Fibroblast of pulmonary artery (primary cell): Measurements from ENCODE around the gene TSEN15.
A peak's percentile ranks its signal among the peaks of the same experiment; 100 is the strongest.

Source experiments
- DNase-seq: peaks from one replicate; pipeline ENCODE4 v3.0.0-alpha.2; 2010; ENCODE audit warnings: low read depth
- H3K4me3 ChIP-seq: replicated peaks from 2 replicates; pipeline ENCODE4 v1.5.1; 2011; ENCODE audit warnings: low read depth, mild to moderate bottlenecking, control low read depth, low read length, moderate library complexity
- CTCF ChIP-seq: IDR thresholded peaks from 2 replicates; pipeline ENCODE4 v1.5.1; 2011; ENCODE audit warnings: mild to moderate bottlenecking, control low read depth, low read length, inconsistent platforms; ENCODE audit errors: missing control alignments

Gene TSEN15

GRCh38 chr1:184062640-184063286 is 11.2 kb downstream of the TSEN15 start:
- no peak for TF ChIP-seq CTCF
- H3K4me3 ChIP-seq = no peak overlapping the region
- no peak for DNase-seq

DNA sequence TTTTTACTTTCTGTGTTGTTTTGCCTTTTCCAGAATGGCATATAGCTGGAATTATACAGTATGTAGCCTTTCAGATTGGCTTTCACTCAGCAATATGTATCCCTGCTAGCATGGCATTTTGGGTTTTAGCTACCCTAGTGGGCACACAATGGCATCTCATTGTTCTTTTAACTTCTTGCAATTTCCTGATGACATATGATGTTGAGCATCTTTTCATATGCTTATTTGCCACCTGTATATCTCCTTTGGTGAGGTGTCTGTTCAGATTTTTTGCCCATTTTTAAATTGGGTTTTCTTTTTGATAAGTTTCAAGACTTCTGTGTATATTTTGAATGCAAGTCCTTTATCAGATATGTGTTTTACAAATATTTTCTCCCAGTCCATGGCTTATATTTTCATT is 14.0 kb downstream of the TSEN15 start:
- DNase-seq = no peak
- TF ChIP-seq CTCF = no peak
- H3K4me3 ChIP-seq = no peak overlapping the region

DNA sequence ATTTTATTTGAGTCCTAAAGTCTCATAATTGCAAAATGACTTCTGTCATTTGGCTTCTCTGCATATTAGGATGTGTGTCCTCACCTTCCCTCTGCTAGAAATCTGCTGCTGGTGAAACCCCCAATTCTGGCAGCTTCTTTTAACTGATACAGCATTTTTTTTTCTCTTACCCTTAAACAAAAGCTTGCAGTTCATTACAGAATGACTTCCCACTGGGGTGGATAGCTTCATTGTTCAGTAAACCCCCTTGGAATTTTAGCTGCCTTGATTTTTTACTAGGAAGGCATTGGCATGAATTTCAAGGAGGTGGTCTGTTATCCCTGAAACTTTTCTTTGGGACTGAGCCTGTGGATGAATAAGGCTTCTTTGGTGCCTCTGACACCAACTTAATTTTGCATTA is 16.8 kb downstream of the TSEN15 start:
- TF ChIP-seq CTCF = no peak

GRCh38 chr1:184069675-184070074 is 18.1 kb downstream of the TSEN15 start:
- no peak overlapping the region for H3K4me3 ChIP-seq
- no peak for TF ChIP-seq CTCF
- DNase-seq = peak; percentile 28

More for the DNA sequence above, 16.8 kb downstream of the TSEN15 start:
- no peak overlapping the region for H3K4me3 ChIP-seq
- no peak for DNase-seq

DNA sequence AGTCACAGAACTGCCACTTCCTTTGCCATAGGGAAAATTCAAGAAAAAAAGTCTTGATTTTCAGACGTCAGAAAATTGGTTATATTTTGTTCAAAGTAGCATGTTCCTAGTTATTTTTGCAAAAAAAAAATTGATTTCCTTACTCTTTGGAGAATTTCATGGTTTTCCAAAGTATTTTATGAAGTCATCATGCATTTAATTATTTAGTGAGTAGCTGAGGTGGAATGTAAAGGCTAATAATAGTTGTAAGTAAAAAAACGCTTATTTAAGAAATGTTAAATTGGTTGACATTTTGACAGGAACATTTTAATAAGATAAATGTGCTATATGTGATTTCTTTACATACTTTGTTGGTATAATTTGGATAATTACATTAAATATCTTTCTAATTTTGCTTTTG is 20.8 kb downstream of the TSEN15 start:
- no peak for TF ChIP-seq CTCF
- no peak for DNase-seq
- no peak overlapping the region for H3K4me3 ChIP-seq

- no peak for TF ChIP-seq CTCF
- no peak for DNase-seq
- no peak overlapping the region for H3K4me3 ChIP-seq
These were observed 22.9 kb downstream of the TSEN15 start for GRCh38 chr1:184074383-184074782.
